NK-92 (cell line): ENCODE measurements around the gene MAPK14.

ENCODE experiments used
- DNase-seq: peaks from one replicate; lab custom pipeline; 2025; ENCODE audit not compliant: unreplicated experiment; lab: John Stamatoyannopoulos, UW

The MAPK14 gene

DNA sequence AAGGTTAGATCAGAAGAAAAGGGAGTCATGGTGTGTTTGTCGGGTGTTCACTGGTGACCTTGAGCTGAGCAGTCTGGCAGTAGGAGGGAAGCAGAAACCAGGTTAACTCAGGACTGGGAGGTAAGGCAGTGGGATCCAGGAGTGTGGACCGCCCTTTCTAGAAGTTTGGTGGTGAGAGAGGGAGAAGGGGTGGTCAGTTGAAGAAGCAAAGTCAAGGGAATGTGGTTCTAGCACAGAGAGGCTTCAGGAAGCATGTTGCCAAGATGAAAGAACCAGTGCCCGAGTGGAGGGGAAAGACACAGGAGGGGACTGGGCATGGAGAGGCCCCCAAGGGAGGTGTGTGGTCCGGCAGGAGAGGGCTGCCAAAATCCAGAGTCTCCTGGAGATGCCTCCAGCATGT, 106.3 kb downstream of the MAPK14 start:
- no peak for DNase-seq

DNA sequence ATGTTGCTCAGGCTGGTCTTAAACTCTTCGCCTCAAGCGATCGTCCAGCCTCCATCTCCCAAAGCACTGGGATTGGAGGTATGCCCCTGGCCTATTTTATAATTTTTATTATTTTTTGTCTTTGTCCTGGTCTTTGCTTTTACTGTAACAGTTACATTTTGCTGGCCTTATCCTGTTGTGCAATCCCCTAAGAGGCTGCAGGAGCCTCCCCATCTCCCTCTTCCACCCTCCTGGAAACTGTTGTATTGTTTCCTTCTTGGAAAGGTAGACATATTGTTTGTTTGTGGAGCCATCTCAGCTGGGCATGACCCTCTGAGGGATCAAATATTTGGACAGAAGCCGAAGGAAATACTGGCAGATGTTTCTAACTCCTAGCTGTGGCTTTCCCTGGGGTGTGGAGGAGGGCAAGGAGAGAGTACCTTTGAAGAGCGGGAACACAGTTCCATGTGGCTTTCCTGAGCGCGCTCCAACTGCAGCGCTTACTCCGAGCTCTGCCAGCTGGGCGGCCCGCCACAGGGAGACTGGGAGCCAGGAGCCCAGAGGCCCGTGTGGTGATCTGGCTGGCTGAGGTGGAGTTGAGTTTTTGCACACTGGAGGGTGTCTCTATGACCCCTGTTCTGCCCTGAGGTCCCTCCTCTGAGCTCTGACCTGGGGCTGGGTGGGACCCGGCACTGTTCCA, 107.6 kb downstream of the MAPK14 start:
- no peak for DNase-seq

DNA sequence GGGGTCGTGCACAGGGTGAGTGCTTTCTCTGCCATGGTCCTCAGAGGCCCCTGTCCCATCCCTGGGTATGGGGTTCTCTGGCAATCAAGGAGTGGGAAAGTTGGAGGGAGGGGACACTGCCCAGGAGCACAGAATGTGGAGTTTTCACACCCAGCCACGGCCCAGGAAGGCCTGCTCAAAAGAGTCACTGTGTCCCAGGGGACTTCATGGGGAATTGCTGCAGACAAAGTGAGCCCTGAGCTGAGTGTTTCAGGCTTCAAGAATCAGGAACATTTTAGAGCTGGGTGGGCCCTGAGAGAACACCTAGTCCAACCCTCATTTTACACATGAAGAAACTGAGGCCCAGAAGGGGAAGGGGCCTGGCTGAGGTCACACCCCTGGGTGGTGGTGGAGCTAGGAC, 108.4 kb downstream of the MAPK14 start:
- no peak for DNase-seq

DNA sequence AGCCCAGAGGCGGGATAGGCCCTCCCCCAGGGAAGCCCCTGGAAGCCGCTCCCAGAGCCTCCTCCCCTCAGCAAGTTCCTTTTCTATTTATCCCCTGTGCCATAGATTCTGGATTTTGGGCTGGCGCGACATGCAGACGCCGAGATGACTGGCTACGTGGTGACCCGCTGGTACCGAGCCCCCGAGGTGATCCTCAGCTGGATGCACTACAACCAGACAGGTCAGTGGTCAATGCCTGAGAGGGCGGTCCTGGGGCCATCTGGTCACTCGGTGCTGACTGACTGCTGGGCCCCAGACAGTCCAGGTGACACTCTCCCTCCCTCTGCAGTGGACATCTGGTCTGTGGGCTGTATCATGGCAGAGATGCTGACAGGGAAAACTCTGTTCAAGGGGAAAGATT, 108.9 kb downstream of the MAPK14 start:
- DNase-seq = no peak

DNA sequence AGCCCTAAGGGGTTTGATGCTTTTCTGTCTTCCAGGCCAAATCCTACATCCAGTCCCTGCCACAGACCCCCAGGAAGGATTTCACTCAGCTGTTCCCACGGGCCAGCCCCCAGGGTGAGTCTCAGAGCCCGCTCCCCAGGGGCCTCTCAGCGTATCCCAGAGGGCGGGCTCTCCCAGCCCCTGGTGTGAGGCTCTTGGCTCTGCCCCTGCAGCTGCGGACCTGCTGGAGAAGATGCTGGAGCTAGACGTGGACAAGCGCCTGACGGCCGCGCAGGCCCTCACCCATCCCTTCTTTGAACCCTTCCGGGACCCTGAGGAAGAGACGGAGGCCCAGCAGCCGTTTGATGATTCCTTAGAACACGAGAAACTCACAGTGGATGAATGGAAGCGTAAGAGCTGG, 111.1 kb downstream of the MAPK14 start:
- no peak for DNase-seq

DNA sequence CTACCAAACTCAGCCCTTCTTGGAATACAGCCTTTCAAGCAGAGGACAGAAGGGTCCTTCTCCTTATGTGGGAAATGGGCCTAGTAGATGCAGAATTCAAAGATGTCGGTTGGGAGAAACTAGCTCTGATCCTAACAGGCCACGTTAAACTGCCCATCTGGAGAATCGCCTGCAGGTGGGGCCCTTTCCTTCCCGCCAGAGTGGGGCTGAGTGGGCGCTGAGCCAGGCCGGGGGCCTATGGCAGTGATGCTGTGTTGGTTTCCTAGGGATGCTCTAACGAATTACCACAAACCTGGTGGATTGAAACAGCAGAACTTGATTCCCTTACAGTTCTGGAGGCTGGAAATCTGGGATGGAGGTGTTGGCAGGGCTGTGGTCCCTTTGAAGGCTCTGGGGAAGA, 111.8 kb downstream of the MAPK14 start:
- no peak for DNase-seq

DNA sequence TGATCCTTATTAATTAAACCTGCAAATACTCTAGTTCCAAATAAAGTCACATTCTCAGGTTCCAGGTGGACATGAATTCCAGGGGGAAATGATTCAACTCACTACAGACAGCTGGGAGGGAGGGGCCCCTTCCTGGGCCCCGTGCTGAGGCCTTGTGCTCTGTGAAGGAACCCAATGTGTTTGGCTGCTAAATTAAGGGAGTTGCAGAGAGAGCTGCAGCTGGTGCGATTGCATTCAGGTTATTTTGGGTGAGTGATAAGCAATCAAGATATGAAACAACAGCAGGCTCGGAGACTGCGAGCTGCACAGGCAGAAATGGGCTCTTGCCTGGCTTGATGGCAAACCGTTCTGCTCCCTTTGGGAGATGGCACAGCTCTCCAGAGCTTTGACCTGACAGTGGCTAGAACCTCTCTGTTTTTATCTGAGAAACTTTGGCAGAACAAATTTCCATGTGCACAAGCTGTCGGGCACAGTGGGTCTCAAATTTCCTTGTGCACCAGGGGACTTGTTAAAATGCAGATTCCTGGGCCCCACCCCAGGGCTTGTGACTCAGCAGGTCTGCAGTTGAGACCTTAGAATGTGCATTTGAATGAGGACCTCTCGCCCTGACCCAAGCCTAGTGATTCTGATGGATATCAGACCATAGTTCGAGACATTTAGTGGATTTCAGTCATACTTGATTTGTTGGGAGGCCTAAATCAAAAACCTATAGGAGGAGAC, 112.5 kb downstream of the MAPK14 start:
- no peak for DNase-seq

DNA sequence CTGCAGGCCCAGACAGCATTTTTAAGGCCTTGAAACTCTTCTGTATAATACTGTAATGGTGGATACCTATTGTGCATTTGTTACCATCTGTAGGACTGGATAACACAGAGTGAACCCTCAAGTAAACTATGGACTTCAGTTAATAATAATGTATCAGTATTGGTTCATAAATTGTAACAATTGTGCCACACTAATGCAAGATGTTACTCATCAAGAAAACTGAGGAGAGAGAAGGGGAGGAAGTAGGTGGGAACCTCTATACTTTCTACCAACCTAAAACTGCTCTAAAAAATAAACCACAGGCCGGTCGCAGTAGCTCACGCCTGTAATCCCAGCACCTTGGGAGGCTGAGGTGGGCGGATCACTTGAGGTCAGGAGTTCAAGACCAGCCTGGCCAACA, 113.5 kb downstream of the MAPK14 start:
- no peak for DNase-seq

DNA sequence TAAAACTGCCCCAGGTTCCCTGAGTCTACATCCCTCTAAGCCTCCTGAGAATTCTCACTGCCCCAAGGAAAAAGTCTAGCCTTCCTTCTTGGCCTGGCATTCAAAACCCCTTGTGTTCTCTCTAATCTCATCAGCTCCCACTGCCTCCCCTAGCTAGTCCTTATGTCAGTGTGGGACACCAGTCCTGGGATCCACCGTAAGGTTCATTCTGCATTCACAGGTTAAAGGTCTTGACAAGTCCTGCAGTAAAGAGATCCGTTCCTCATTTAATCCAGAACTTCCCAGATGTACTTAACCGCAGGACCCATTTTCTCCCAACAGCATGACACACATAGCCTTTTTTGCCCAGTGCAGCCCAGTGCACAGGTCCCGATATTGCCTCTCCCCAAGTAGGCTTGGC, 114.4 kb downstream of the MAPK14 start:
- no peak for DNase-seq

DNA sequence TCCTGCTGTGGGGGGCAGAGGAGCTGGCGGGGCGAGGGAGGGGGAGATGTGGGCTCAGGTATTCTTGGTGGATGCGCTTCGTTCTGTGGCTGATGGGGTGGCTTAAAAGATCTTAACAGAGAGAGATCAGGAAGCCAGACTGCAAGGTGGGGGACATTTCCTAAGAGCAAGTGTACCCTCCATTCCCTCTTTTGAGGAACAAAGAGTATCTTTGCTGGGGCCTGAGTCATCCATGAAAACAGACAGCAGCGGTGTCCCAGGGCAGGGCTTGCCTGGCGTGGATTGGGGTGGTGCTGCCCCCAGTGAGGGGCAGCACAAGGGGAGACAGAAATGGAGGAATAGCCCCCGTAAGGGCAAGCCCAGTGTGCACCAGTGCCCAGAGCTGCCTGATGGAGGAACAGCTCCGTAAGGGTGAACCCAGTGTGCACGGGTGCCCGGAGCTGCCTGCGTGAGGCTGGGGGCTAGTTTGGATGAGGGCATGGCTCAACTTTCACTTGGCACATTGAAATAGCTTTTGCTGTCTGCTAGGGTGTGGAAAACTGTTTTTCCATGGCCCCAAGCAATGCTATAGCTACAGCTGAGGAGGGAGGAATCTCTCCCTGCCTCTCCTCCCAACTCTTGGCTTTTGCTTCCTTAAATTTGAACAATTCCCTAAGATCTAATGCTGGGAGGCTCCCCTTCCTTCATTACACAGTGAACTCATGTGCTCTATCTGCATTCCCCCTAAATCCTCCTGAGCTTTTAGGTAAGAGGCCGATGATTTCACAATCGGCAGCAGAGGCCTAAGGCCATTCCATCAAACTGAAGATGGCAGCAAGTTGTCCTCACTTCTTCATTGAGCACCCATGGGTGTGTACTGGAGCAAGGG, 115.6 kb downstream of the MAPK14 start:
- DNase-seq = no peak

DNA sequence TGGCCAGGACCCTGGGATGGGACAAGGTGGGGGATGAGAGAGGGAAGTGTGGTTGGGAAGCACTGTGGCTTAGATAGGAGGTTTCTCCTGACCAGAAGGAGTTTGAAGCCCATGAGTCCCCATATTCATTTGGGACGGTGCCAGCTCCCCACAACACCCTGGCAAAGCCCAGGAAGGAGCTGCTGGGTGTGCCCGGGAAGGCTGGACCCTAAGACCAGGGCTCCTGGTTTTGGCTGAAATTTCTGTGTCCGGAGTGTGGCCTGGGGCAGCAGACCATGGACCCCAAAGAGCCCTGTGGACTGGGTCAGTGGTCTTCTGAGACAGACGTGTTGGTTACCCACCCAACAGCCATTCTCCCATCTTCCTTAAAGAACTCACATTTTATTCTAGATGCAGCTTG, 117.9 kb downstream of the MAPK14 start:
- DNase-seq = no peak

DNA sequence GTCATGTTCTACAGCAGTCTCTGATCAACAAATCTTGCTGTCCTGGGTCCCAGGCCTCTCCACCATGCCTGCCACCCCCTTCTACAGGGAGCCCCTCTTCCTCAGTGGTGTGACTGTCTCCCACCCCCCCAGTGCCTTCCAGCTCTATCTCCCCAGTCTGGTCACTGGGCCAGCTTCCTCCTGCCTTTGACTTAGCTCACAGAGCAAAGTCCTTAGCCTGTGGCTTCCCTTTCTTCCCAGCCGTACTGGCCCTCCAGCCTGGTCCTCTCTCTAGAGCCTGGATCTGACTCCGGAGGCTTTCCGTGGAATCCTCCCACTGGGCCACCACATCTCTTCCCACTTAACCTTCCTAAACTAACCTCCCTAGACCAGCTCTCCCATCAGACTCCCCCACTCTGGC, 119.7 kb downstream of the MAPK14 start:
- no peak for DNase-seq

DNA sequence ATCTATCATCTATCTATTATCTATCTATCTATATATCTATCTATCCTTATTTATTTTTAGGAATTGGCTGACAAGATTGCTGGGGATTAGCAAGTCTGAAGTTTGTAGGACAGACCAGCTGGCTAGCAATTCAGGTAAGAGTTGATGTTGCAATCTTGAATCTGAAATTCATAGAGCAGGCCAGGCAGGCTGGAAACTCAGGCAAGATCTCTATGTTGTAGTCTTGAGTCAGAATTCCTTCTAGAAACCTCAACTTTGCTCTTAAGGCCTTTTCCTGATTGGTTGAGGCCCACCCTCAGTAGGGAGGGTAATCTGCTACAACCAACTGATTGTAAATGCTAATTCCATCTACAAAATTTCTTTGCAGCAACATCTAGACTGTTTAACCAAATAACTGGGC, 121.9 kb downstream of the MAPK14 start:
- DNase-seq = no peak

DNA sequence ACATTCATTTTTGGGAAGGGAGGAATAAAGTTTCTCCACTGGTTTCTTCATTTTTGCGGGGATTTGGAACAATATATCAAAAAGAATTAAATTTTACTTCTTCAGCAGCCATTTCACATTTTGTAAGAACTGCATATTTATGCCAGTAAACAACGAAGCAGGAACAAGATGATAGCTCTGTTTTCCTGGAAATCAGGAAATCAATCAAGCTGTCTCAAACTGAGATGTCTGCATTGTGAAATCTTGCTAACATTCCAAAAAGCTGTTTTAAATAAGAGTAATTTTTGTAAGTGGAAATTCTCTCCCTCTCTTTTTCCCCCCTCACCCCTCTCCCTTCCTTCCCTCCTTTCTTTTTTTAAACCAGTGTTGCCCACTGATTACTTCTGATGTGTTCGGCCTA, 122.7 kb downstream of the MAPK14 start:
- DNase-seq = no peak

DNA sequence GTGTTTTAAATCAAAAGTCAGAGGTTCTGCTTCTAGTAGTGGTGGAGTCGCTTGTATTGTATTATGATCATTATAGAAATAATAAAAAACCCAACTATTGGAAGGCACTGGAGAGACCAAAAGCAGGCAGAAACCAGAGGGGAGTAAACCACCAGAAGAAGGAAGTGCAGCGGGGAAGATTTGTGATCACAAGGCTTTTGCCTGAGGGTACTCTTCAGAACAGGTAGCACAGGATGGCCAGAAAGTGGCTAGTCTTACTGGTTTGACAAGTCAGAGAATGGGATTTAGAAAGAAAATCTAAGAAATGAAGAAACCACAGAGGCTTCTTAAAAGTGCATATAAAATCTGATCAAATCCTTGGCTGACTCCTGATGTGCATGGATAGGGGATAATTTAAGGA, 126.7 kb downstream of the MAPK14 start:
- DNase-seq = no peak

DNA sequence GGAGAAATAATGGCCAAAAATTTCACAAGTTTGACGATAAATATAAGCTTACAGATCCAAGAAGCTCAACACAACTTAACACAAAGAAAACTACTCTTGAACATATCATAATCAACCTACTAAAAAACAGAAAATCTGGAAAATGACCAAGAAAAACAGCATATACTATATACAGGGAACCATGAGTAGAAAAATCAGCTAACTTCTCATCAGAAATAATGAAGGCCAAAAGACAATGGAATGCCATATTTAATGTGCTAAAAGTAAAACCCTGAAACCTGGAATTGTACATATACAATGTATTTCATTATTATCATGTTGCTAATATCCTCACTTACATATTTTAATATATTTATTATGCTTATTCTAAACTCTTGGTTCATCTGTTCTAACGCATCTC, 128.1 kb downstream of the MAPK14 start:
- no peak for DNase-seq

DNA sequence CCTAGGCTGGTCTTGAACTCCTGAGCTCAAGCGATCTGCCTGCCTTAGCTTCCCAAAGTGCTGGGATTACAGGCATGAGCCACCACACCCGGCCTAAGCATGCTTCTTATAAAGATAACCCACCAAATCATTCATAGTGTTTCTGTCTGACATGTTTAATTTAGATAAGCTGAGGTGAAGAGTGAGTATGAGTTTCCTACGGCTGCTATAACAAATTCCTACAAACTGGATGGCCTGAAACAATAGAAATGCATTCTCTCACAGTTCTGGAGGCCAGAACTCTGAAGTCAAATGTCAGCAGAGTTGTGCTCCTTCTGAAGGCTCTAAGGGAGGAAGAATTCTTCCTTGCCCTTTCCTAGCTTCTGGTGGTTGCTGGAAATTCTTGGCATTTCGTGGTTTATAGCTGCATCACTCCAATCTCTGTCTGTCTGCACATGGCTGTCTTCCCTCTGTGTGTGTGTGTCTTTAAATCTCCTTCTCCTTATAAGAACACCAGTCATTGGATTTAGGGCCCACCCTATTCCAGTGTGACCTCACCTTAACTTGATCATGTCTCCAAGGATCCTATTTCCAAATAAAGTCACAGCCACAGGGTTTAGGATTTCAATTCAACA, 132.6 kb downstream of the MAPK14 start:
- DNase-seq = no peak
